Measurements from ENCODE around the gene FABP6. TPM values are rescaled to one million over a fixed set of nuclear protein-coding genes. Genes with fewer than 3 reads are reported as not detected.
"Not testable (repeated sequence)": the region's sequence is repeated elsewhere in the genome, so short reads cannot be mapped to it uniquely, and the experiment has no call there.

The FABP6 gene
- total RNA-seq, 1 experiment from 2014 or later, result 5.7 TPM

GRCh38 chr5:160221082-160221481 is 8.2 kb upstream of the FABP6 start:
- no peak for DNase-seq (ENCODE audit: low read depth)

DNA sequence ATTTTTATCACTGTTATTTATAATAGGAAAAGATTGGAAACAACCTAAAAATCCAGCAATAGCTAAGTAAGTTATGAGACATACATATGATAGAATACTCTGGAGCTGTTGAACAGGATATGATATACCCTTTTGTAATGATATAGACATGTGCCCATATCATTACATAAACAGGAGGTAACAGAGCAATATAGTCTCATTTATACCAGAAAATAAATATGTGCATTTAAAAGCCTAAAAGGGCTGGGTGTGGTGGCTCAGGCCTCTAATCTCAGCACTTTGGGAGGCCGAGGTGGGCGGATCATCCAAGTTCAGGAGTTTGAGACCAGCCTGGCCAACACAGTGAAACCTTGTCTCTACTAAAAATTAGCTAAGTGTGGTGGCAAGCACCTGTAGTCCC is 2.3 kb upstream of the FABP6 start:
- DNase-seq (ENCODE audit: low read depth), result no peak

DNA sequence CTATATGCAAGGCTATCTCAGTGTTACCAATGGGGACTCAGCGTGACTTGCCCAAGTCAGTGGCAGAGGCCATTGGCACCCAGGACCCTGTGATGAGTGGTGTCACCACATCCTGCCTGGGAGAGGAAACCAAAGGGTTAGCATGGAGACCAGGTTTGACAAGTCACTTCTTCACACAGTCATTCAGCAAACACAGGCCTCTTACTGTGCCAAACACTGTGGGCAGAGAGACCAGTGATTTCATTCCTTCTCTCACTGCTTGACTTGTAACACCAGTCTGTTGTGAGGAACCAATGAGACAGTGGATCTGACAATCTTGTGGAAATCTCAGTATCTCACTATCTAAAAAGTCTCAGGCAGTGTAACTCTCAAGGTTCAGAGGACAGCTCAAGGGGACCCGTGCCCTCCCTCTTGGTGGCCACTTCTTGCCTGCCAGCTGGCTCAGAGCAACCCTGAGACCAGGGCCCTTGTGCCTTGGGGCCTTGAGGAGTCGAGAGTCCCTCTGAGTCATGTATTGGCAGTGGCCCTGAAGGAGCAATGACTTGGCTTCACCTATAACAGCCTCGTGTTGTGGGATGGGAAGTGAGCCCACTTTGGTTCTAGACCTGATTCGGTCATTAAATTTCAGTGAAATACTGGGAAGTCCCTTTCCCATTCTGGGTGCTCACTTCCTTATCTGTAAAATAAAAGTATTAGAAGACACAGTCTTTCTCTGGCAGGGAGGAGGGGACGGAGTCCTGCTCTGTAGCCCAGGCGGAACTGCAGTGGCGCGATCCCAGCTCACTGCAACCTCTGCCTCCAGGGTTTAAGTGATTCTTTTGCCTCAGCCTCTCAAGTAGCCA is 1.6 kb downstream of the FABP6 start:
- DNase-seq (ENCODE audit: low read depth), result peak; percentile 86

GRCh38 chr5:160231783-160232342 is 2.6 kb downstream of the FABP6 start:
- peak; percentile 41 for DNase-seq (ENCODE audit: low read depth)

DNA sequence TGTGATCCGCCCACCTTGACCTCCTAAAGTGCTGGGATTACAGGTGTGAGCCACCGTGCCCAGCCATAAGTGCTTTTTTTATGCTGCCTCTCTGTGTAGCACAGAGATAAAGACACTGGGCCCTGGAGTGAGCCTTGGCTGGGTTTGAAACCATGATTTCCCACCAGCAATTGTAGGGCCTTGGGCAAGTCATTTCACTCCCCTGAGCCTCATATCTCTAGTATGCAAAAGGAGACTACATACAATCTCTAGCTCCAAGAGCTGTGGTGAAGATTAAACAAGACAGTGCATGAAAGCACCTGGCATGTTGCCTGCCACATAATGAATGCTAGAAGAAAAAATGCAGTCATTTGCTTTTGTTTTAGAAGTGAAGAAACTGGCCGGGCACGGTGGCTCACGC is 3.9 kb downstream of the FABP6 start:
- no peak for DNase-seq (ENCODE audit: low read depth)

GRCh38 chr5:160235731-160236130 is 6.4 kb downstream of the FABP6 start:
- no peak for DNase-seq (ENCODE audit: low read depth)

DNA sequence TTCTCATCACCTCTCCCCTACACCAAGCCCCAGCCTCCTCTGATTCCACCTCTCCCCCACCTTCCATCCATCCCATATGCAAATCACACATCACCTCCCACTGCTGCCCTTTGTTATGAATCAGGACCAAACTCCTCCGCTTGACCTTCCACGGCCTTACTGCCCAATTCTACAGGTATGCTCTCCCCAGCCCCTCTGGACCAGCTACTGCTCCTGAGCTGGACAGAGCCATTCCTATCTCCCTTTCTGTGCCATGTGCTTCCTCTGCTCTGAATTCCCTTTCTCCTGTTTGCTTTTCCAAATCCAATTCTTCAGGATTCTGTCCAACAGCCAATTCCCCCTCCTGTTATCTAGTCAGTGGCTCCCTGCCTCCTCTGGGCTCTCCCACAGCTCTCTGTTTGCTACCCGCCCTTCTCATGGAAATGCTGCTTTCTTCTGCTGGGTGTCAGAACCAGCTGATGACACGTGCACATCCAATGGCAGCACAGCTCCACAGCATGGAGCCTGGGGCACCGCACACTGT is 8.3 kb downstream of the FABP6 start:
- DNase-seq (ENCODE audit: low read depth), result no peak

GRCh38 chr5:160240350-160240749 is 11.0 kb downstream of the FABP6 start:
- no peak for DNase-seq (ENCODE audit: low read depth)

DNA sequence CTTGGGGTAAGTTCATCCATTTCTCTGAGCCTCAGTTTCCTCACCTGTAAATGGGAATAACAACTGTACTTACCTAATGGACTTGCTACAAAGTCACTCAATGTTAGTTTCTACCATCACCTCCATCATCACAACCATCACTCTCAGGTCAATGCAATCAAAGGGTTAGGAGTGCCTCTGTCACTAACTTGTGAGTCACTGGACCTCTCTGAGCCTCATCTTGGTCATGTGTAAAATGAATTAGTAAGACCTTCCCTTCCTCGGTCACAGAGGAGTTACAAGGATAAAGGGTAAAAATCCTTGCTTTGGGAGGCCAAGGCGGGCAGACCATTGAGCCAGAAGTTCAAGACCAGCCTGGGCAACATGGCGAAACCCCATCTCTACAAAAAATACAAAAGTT is 12.8 kb downstream of the FABP6 start:
- no peak for DNase-seq (ENCODE audit: low read depth)

- DNase-seq (ENCODE audit: low read depth), result no peak
Measured at GRCh38 chr5:160245506-160246086, 16.3 kb downstream of the FABP6 start.

DNA sequence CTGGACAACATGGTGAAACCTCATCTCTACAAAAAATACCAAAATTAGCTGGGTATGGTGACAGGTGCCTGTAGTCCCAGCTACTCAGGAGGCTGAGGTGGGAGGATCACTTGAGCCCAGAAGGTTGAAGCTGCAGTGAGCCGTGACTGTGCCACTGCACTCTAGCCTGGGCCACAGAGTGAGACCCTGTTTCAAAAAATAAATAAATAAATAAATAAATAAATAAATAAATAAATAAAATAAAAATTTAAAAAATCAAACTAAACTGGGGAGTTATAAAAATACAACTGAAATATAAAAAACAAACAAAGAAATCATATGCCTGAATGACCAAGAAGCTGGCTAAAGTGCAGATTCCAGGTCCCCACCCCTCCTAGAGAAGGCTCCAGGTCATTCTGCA is 20.3 kb downstream of the FABP6 start:
- not testable (repeated sequence) for DNase-seq (ENCODE audit: low read depth)

DNA sequence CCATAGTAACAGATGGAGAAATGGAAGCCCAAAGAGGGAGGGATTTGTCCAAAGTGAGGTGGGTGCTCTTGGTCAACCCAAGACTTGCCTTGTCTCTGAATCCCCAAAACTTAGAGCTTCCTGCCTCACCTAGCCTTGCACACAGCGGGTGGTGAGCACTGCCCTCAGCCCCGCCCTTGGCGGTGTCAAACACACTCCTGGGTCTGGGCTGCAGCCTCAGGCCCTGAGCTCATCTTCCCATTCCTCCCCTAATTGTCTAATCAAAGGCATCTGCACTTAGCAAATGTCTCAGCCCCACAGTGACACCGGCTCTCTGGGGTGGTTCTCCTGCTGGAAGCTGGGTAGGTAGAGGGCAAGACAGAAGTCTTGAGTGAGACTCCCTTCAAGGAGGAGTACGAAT is 20.9 kb downstream of the FABP6 start:
- no peak for DNase-seq (ENCODE audit: low read depth)

DNA sequence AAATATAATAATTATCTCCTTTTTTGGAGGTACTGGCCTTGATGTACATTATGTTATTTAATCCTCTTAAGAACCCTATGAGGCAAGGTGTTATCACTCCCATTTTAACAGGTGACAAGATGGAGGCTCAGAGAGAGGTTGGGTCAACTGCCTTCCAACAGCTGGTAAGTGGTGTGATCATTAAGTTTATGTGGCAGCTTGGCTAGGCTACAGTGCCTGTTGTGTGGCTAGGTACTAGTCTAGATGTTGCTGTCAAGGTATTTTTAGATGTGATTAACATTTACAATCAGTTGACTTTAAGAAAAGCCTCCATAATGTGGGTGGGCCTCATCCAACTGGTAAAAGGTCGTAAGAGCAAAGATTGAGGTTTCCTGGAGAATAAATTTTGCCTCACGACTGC is 21.5 kb downstream of the FABP6 start:
- no peak for DNase-seq (ENCODE audit: low read depth)

DNA sequence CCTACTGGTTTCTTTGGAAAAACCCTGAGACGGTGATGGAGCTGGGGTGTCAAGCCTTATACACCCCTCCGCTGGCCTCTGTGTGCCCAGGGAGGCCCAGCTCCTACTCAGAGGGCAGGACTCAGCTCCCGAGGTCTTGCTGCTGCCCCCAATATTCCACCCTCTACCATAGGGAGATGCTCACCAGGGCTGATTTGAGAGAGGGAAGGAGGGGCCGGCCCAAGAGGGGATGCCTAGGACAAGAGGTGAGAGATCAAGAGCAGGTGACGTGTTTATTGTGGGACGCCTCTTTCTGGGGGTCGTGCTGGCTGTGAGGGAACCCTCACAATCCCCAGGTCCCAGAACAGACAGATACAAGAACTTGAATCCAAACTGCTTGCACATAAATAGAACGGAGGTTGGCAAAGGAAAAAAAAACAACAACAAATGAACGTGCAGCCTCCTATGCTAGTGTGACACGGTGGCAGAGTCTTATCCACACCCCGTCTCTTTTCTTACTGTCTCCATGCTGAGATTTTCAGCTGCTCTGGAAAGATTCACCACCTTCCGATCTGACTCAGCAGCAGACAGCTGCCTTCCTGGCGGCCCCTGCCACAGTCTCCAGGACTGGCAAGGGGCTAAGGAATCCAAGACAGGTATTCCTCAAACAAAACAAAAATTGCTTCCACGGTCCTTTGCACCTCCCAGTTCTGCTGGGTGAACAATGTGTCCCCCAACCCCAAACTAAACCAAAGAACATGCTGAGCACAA is 22.3 kb downstream of the FABP6 start:
- no peak for DNase-seq (ENCODE audit: low read depth)

- no peak for DNase-seq (ENCODE audit: low read depth)
Measured at GRCh38 chr5:160252916-160253315, 23.6 kb downstream of the FABP6 start.

DNA sequence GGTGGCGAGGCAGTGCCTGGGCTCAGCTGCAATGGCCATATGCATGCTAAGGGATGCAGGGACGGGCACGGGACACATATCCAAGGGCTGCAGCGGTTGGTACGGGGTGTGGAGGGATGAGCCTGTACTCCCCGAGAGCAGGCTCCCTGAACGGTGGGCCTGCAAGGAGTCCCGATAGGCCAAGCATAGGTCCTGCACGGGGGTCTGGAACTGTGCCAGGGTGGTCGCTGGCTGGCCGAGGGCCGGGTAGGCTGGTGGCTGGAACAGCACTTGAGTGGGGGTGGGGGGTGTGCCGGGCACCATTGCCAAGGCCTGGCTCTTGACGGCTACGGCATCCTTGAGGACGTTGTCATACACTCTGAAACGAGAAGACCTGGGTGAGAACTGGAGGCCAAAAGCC is 24.1 kb downstream of the FABP6 start:
- DNase-seq (ENCODE audit: low read depth), result no peak

- DNase-seq (ENCODE audit: low read depth), result no peak
Measured at GRCh38 chr5:160254706-160255105, 25.4 kb downstream of the FABP6 start.

- DNase-seq (ENCODE audit: low read depth), result no peak
Measured at GRCh38 chr5:160259341-160259740, 30.0 kb downstream of the FABP6 start.

DNA sequence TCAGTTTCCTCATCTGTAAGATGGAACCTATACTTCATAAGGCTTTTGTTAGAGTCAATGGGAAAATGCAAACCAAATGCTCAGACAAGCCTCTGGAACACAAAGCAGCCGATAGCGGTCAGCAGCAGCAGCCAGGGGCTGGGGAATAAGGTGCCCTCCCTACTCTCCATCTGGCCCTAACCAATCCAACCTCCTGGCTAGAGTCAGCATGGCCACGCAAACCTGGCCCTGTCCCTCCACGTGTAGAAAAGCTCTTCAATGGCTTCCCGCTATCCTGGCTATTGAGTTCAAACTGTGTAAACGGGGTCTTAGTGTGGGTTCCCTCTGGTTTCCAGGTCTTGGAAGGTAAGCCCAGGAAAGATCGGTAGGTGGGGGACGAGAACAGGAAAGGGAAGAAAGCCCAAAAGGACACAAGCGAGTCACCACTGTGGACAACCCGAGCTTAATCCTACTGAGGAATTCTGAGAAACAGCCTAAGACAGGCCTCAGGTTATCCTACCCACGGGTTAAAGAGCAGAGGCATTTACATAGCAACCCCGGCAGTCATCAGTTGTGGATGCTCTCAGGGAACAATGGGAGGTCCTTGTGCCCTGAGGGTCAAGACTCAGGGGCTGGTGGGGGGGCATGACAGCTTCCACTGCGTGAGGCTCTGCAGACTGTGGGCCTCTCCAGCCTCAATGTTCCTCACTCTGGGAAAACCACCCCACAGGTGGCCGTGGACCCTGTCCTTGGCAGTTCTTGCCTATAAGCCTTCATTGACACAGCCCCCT is 30.9 kb downstream of the FABP6 start:
- DNase-seq (ENCODE audit: low read depth), result no peak

- DNase-seq (ENCODE audit: low read depth), result peak; percentile 93
Measured at GRCh38 chr5:160260881-160261815, 31.8 kb downstream of the FABP6 start.
